B cell (primary cell): ENCODE data around the gene CLN6. TPM values are rescaled to one million over a fixed set of nuclear protein-coding genes. Genes with fewer than 3 reads are reported as not detected.

Experiments used
- ATAC-seq: fragments of 200-7000 bp; cut with Tn5 transposase; one replicate; pipeline ENCODE4 v1.10.0; 2021; ENCODE audit warnings: low read depth, mild to moderate bottlenecking, moderate number of reproducible peaks, moderate library complexity
- CTCF ChIA-PET: fragments of 350-600 bp; sonication (Branson Sonifier 250); formaldehyde crosslinking; loops from one replicate; lab custom pipeline; 2021; ENCODE audit warnings: antibody characterized with exemption, inconsistent platforms; lab: Charles Lee
- POLR2A ChIA-PET: fragments of 350-600 bp; sonication (Branson Sonifier 250); formaldehyde crosslinking; loops from one replicate; lab custom pipeline; 2021; ENCODE audit warnings: antibody characterized with exemption; lab: Charles Lee
- DNase-seq: peaks from one replicate; pipeline ENCODE4 v3.0.0; 2013
- H2AFZ ChIP-seq: 2 replicates; pipeline ENCODE4 v1.6.1; 2012; ENCODE audit warnings: mild to moderate bottlenecking, low read depth, low read length; ENCODE audit not compliant: insufficient read depth, poor library complexity, severe bottlenecking
- H3K27ac ChIP-seq, 2 donors: 1 replicate in 1 of 2; 2 replicates in 1 of 2; pipeline ENCODE4 v1.5.1; 2012 to 2013; ENCODE audit warnings: low read length in 2 of 2, mild to moderate bottlenecking in 2 of 2, moderate library complexity in 1 of 2
- H3K27me3 ChIP-seq, 4 experiments: fragments of 200-600 bp in 1 of 4; sonication (generic) in 1 of 4; replicated peaks in 1 of 4; 1 replicate in 2 of 4; 2 replicates in 2 of 4; pipeline versions ENCODE4 v1.6.1 to v1.7.0; 2013 to 2016; ENCODE audit warnings: low read length in 3 of 4, mild to moderate bottlenecking in 2 of 4, mixed read lengths in 1 of 4, moderate library complexity in 1 of 4; ENCODE audit not compliant: insufficient read depth in 4 of 4, control insufficient read depth in 3 of 4; ENCODE audit errors: control extremely low read depth in 1 of 4
- H3K36me3 ChIP-seq, 2 experiments: replicated peaks in 1 of 2; 1 replicate in 1 of 2; 2 replicates in 1 of 2; pipeline versions ENCODE4 v1.6.1 to v1.7.1; 2013; ENCODE audit warnings: low read length in 1 of 2; ENCODE audit not compliant: insufficient read depth in 2 of 2, control insufficient read depth in 1 of 2; ENCODE audit errors: control extremely low read depth in 1 of 2, extremely low read depth in 1 of 2
- H3K4me1 ChIP-seq, 2 donors: fragments of 200-600 bp in 1 of 2; sonication (generic) in 1 of 2; 1 replicate in 1 of 2; 2 replicates in 1 of 2; pipeline versions ENCODE4 v1.5.1 to v1.6.1; 2013 to 2017; ENCODE audit warnings: low read length in 2 of 2; ENCODE audit not compliant: control insufficient read depth in 2 of 2, insufficient read depth in 2 of 2
- H3K4me2 ChIP-seq: replicated peaks from 2 replicates; pipeline ENCODE3; 2012; ENCODE audit warnings: mild to moderate bottlenecking, low read depth, low read length; ENCODE audit not compliant: poor library complexity, severe bottlenecking
- H3K4me3 ChIP-seq, 5 experiments: fragments of 200-600 bp in 1 of 5; sonication (generic) in 1 of 5; 1 replicate in 3 of 5; 2 replicates in 2 of 5; pipeline versions ENCODE4 v1.5.1 to v1.7.0; 2011 to 2016; ENCODE audit warnings: low read length in 4 of 5, mild to moderate bottlenecking in 4 of 5, low read depth in 2 of 5, control low read depth in 1 of 5, moderate library complexity in 1 of 5; ENCODE audit not compliant: insufficient read depth in 1 of 5; ENCODE audit errors: control extremely low read depth in 1 of 5, extremely low read depth in 1 of 5
- H3K79me2 ChIP-seq: fragments of 200-600 bp; sonication (generic); one replicate; pipeline ENCODE4 v1.6.0; 2016; ENCODE audit warnings: low read length; ENCODE audit not compliant: control insufficient read depth, insufficient read depth
- H3K9ac ChIP-seq: fragments of 200-600 bp; sonication (generic); 2 replicates; pipeline ENCODE4 v1.6.1; 2017; ENCODE audit warnings: mild to moderate bottlenecking, low read length, moderate library complexity
- H3K9me3 ChIP-seq, 3 donors: one replicate each; pipeline versions ENCODE4 v1.6.1 to v1.7.1; 2013; ENCODE audit warnings: low read length in 2 of 3; ENCODE audit not compliant: control insufficient read depth in 2 of 3, insufficient read depth in 1 of 3; ENCODE audit errors: control extremely low read depth in 1 of 3
- H4K20me1 ChIP-seq: 2 replicates; pipeline ENCODE4 v1.6.0; 2012; ENCODE audit warnings: mild to moderate bottlenecking, low read length; ENCODE audit not compliant: insufficient read depth, control insufficient read depth, poor library complexity, severe bottlenecking
- H3K27ac Mint-ChIP-seq: one replicate; pipeline ENCODE4 v1.8.0; 2021; ENCODE audit warnings: mixed read lengths
- H3K27me3 Mint-ChIP-seq: one replicate; pipeline ENCODE4 v1.8.0; 2021; ENCODE audit warnings: mixed read lengths
- H3K4me1 Mint-ChIP-seq: one replicate; pipeline ENCODE4 v1.8.0; 2021; ENCODE audit warnings: mixed read lengths
- H3K4me3 Mint-ChIP-seq: one replicate; pipeline ENCODE4 v1.8.0; 2021; ENCODE audit warnings: mixed read lengths
- H3K9me3 Mint-ChIP-seq: one replicate; pipeline ENCODE4 v1.8.0; 2022; ENCODE audit warnings: mixed read lengths; ENCODE audit not compliant: insufficient read depth
- EZH2 ChIP-seq: IDR thresholded peaks from 2 replicates; pipeline ENCODE4 v1.6.1; 2012; ENCODE audit warnings: borderline replicate concordance, low read depth, mild to moderate bottlenecking, moderate library complexity, low read length; ENCODE audit not compliant: insufficient read depth, poor library complexity, severe bottlenecking
- WGBS: methylation state at CpG from one replicate; pipeline ENCODE4 v1.1.5; 2013; ENCODE audit warnings: missing lambda C conversion rate; ENCODE audit not compliant: insufficient coverage; 5-methylcytosine and 5-hydroxymethylcytosine counted together
- intact Hi-C: fragments of 100-400 bp; cut with micrococcal nuclease; formaldehyde crosslinking; loops from one replicate; pipeline ENCODE4 v1.10.0; 2022
- polyA plus RNA-seq: library from polyadenylated mRNA; depleted of rRNA; stranded (reverse); fragments of >200 nt; gene quantifications from 2 replicates; pipeline ENCODE4 v1.2.3, GENCODE V29; 2012
- total RNA-seq, 2 donors: library from RNA; stranded (reverse); fragments of 120-200 nt in 1 of 2; gene quantifications; 1 replicate in 1 of 2; 2 replicates in 1 of 2; pipeline versions ENCODE4 v1.2.3 to v1.2.4, GENCODE V29; 2013 to 2022
- TF ChIP-seq, protein P1 (sequence below): fragments of 200-600 bp; IDR thresholded peaks from one replicate; pipeline ENCODE4 v1.8.0; 2022; ENCODE audit warnings: antibody characterized with exemption, mild to moderate bottlenecking

Gene CLN6
- total and polyA plus RNA-seq, 2 donors (not counting 1 experiment from before 2014, with no cell fraction given): 22.8 TPM

DNA sequence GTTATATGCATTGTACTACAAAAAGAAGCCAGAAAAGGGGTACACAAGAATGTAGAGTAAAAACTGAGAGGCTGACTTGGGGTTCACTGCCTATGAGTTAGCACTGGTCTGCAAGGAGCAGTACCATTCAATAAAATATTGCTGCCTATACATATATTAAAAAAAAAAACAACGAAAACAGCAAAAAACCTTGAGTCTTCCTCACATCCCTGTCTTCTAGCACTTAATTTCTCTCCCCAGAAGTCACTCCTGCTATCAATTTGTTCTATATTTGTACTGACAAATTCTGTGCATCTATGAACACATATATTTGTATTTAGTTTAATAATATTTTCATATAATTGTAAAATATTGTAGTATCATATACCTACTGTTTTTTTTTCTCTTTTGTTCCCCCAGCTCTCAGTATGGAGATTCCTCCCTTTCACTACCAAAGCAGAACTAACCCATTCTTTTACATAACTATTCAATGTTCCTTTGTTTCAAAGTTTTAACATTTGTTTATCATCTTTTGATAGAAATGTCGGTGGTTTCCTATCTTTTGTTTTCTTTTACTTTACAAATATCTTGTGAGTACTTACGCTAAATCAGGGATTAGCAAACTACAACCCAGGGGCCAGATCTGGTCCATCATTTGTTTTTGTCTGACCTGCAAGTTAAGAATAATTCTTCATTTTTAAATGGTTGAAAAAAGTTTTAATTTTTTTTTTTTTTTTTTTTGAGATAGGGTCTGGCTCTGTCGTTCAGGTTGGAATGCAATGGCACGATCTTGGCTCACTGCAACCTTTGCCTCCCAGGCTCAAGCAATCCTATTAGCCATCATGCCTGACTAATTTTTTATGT, 33.2 kb upstream of the CLN6 start:
- no peak overlapping the region for H3K9ac ChIP-seq
- ChIA-PET POLR2A (no interaction called here), CTCF (interaction anchor here (0.8 kb wide), 1 partner anchor 10 kb away, joined by 3 read pairs; no protein-coding TSS in a partner anchor)
- no peaks in the 10 kb centered on the region for H3K36me3 ChIP-seq
- DNase-seq (no peak), ATAC-seq (no peak)
- no CpG with 5 or more reads among the region's 5 CpGs for WGBS
- Mint-ChIP-seq H3K4me3 (no peak overlapping the region), H3K9me3 (no peaks in the 10 kb centered on the region), H3K4me1 (no peaks in the 10 kb centered on the region), H3K27ac (no peak overlapping the region), H3K27me3 (peaks cover 40% of the 10 kb centered on the region)
- H3K4me3 ChIP-seq: no peak overlapping the region
- no peaks in the 10 kb centered on the region for H3K9me3 ChIP-seq
- no peaks in the 10 kb centered on the region for H3K79me2 ChIP-seq
- no peak overlapping the region for H2AFZ ChIP-seq
- TF ChIP-seq, protein P1, sequence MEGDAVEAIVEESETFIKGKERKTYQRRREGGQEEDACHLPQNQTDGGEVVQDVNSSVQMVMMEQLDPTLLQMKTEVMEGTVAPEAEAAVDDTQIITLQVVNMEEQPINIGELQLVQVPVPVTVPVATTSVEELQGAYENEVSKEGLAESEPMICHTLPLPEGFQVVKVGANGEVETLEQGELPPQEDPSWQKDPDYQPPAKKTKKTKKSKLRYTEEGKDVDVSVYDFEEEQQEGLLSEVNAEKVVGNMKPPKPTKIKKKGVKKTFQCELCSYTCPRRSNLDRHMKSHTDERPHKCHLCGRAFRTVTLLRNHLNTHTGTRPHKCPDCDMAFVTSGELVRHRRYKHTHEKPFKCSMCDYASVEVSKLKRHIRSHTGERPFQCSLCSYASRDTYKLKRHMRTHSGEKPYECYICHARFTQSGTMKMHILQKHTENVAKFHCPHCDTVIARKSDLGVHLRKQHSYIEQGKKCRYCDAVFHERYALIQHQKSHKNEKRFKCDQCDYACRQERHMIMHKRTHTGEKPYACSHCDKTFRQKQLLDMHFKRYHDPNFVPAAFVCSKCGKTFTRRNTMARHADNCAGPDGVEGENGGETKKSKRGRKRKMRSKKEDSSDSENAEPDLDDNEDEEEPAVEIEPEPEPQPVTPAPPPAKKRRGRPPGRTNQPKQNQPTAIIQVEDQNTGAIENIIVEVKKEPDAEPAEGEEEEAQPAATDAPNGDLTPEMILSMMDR: no peak
- H3K27me3 ChIP-seq: peaks cover 0 to 16% (median 15%) of the 10 kb centered on the region in 4 experiments
- H4K20me1 ChIP-seq: no peaks in the 10 kb centered on the region
- no peaks in the 10 kb centered on the region for H3K4me1 ChIP-seq
- H3K27ac ChIP-seq: no peak overlapping the region
- no peak overlapping the region for H3K4me2 ChIP-seq
- intact Hi-C loops: no loop called here

DNA sequence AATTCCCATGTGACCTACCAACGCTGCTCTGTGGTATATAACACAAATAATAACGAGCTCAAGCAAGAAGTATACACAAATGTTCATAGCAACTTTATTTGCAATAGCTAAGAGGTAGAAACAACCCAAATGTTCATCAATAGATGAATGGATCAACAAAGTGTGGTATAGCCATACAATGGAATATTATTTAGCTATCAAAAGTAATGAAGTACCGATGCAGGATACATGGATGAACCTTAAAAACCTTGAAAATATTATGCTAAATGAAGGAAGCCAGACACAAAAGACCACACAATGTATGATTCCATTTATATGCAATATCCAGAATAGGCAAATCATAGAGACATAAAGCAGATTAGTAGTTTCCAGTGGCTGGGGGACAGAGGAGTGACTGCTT, 32.5 kb upstream of the CLN6 start:
- no CpG with 5 or more reads among the region's 3 CpGs for WGBS
- peaks cover 0 to 15% (median 12%) of the 10 kb centered on the region in 4 experiments for H3K27me3 ChIP-seq
- no peak overlapping the region for H3K27ac ChIP-seq
- H3K9me3 ChIP-seq: no peaks in the 10 kb centered on the region
- H4K20me1 ChIP-seq: no peaks in the 10 kb centered on the region
- H3K79me2 ChIP-seq: no peaks in the 10 kb centered on the region
- H3K4me1 ChIP-seq: peaks cover 3 to 6% of the 10 kb centered on the region in 2 donors
- Mint-ChIP-seq H3K4me1 (peaks cover 2% of the 10 kb centered on the region), H3K27ac (no peak overlapping the region), H3K27me3 (peaks cover 35% of the 10 kb centered on the region), H3K4me3 (no peak overlapping the region), H3K9me3 (no peaks in the 10 kb centered on the region)
- DNase-seq (no peak), ATAC-seq (no peak)
- H3K36me3 ChIP-seq: no peaks in the 10 kb centered on the region
- CTCF ChIA-PET: interaction anchor here (0.8 kb wide), 1 partner anchor 9 kb away, joined by 3 read pairs; no protein-coding TSS in a partner anchor
- no peak overlapping the region for H2AFZ ChIP-seq
- no peak overlapping the region for H3K4me3 ChIP-seq
- POLR2A ChIA-PET: no interaction called here
- H3K9ac ChIP-seq: no peak overlapping the region
- intact Hi-C loops: no loop called here
- TF ChIP-seq, protein P1: no peak
- no peak for TF ChIP-seq EZH2
- H3K4me2 ChIP-seq: no peak overlapping the region
